Ishikawa (cell line): ENCODE data around the gene CHST11.

ENCODE experiments used
- CEBPB ChIP-seq: IDR thresholded peaks from 2 replicates; pipeline ENCODE4 v1.6.1; 2012
- CREB1 ChIP-seq: IDR thresholded peaks from 2 replicates; pipeline ENCODE4 v1.6.1; 2012; ENCODE audit warnings: low read depth
- EP300 ChIP-seq: IDR thresholded peaks from 2 replicates; pipeline ENCODE4 v1.6.1; 2012; ENCODE audit warnings: borderline replicate concordance
- FOXM1 ChIP-seq: IDR thresholded peaks from 2 replicates; pipeline ENCODE4 v1.6.1; 2012; ENCODE audit warnings: low read depth, borderline replicate concordance
- RAD21 ChIP-seq: IDR thresholded peaks from 2 replicates; pipeline ENCODE4 v1.6.1; 2012; ENCODE audit warnings: low read depth
- TAF1 ChIP-seq: IDR thresholded peaks from 2 replicates; pipeline ENCODE4 v1.6.1; 2012; ENCODE audit warnings: low read depth, mild to moderate bottlenecking
- TCF12 ChIP-seq: IDR thresholded peaks from 2 replicates; pipeline ENCODE4 v1.6.1; 2012; ENCODE audit warnings: low read depth
- TF ChIP-seq, protein P1 (sequence below): IDR thresholded peaks from 2 replicates; pipeline ENCODE4 v1.6.1; 2012

DNA sequence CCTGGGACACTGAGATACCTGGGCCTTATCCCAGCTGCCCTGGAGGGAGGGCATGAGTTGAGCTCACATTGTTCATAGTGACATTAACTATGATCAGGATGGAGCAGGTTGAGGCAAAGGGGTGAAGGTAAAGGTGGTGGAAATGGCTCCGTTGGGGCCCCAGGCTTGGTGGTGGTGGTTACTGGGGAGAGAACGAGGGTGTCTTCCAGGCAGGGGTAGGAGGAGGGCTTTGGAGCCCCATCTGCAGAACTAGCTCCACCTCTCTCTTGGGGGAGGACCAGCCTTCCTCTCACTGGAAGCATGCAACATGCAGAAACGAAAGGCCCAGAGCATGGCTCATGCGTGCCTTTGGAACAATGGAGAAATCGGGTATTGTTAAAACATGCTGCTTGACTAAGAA, 284.3 kb downstream of the CHST11 start:
- TF ChIP-seq EP300 (no peak), CREB1 (no peak), CEBPB (no peak), TAF1 (no peak), FOXM1 (no peak), RAD21 (no peak), TCF12 (no peak)
- TF ChIP-seq, protein P1, sequence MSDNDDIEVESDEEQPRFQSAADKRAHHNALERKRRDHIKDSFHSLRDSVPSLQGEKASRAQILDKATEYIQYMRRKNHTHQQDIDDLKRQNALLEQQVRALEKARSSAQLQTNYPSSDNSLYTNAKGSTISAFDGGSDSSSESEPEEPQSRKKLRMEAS = no peak
